Neutrophil (primary cell): ENCODE results near the gene MAGI3.

Source experiments
- H3K27ac ChIP-seq: fragments of 200-600 bp; sonication (generic); 2 replicates; pipeline ENCODE4 v1.5.1; 2016; ENCODE audit warnings: mild to moderate bottlenecking, moderate library complexity
- H3K27me3 ChIP-seq: fragments of 200-600 bp; sonication (generic); 2 replicates; pipeline ENCODE4 v1.6.0; 2016; ENCODE audit warnings: mild to moderate bottlenecking
- H3K36me3 ChIP-seq: fragments of 200-600 bp; sonication (generic); 2 replicates; pipeline ENCODE4 v1.5.1; 2017
- H3K4me1 ChIP-seq, 2 experiments: fragments of 200-600 bp in 1 of 2; sonication (generic) in 1 of 2; 1 replicate in 1 of 2; 2 replicates in 1 of 2; pipeline versions ENCODE4 v1.5.1 to v1.6.1; 2013 to 2016; ENCODE audit warnings: low read depth in 1 of 2, low read length in 1 of 2, mild to moderate bottlenecking in 1 of 2, moderate library complexity in 1 of 2; ENCODE audit not compliant: control insufficient read depth in 1 of 2, insufficient read depth in 1 of 2
- H3K4me3 ChIP-seq, 2 experiments: fragments of 200-600 bp in 1 of 2; sonication (generic) in 1 of 2; 1 replicate in 1 of 2; 2 replicates in 1 of 2; pipeline ENCODE4 v1.5.1; 2013 to 2016; ENCODE audit warnings: low read depth in 1 of 2, low read length in 1 of 2, mild to moderate bottlenecking in 1 of 2, moderate library complexity in 1 of 2
- H3K9me3 ChIP-seq: fragments of 200-600 bp; sonication (generic); 2 replicates; pipeline ENCODE4 v1.5.1; 2016
- TF ChIP-seq, protein P1 (sequence below): fragments of 200-600 bp; sonication (generic); IDR thresholded peaks from 2 replicates; pipeline ENCODE4 v1.5.1; 2016; ENCODE audit warnings: antibody characterized with exemption

The MAGI3 gene

DNA sequence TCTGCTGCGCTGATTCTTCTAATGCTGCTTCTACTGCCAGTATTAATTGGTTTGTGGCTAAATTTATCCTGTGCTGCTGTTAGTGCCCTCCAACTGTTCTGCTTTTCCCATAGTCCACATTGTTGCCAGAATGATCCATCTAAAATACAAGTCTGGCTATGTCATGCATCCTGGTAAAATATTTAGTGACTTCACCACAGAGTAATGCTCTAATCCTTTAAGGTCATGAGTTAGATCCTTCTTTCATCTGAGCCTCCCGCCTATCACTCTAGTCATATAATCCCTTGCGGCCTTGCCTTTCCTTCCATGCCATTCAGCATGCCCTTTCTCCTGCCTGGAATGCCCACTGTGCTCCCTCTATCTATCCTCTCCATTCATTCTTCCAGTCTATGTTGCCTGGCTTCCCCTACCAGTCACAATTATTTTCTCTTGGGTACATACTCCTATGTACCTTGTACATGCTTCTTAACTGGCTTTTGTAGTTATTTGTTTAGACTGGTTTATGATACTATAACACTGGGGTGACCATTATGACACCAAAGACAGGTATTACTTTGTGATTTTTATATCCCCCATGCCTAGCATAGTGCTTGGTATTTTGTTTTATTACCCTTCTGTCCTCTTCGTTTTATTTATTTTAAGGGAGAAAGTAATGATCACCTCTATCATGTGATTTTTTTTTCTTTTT lies 144.0 kb downstream of the MAGI3 start:
- no peak overlapping the region for H3K4me3 ChIP-seq
- TF ChIP-seq, protein P1, sequence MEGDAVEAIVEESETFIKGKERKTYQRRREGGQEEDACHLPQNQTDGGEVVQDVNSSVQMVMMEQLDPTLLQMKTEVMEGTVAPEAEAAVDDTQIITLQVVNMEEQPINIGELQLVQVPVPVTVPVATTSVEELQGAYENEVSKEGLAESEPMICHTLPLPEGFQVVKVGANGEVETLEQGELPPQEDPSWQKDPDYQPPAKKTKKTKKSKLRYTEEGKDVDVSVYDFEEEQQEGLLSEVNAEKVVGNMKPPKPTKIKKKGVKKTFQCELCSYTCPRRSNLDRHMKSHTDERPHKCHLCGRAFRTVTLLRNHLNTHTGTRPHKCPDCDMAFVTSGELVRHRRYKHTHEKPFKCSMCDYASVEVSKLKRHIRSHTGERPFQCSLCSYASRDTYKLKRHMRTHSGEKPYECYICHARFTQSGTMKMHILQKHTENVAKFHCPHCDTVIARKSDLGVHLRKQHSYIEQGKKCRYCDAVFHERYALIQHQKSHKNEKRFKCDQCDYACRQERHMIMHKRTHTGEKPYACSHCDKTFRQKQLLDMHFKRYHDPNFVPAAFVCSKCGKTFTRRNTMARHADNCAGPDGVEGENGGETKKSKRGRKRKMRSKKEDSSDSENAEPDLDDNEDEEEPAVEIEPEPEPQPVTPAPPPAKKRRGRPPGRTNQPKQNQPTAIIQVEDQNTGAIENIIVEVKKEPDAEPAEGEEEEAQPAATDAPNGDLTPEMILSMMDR, result no peak
- H3K27me3 ChIP-seq, result no peaks in the 10 kb centered on the region
- H3K9me3 ChIP-seq, result no peaks in the 10 kb centered on the region
- H3K4me1 ChIP-seq, result no peaks in the 10 kb centered on the region
- no peak overlapping the region for H3K27ac ChIP-seq
- H3K36me3 ChIP-seq, result no peaks in the 10 kb centered on the region

DNA sequence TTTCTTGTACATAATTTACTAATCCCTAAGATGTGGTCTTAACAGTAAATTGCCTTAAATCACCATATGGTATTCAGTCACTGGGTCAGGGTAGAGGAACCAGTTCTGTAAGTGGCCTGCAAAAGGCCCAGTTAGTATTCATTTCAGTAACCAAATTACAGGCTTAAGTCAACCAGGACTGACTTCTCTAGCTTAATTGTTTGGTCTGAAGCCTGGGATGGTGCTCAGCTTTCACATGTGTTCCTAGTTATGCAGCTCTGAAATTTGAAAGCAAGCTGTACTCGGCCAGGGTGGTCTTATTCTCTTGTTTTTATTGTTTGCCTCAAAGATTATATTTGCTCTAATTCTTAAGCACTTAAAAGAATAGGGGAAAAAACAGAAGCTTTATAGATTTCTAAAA lies 144.6 kb downstream of the MAGI3 start:
- Histone ChIP-seq H3K9me3 (no peaks in the 10 kb centered on the region), H3K4me3 (no peak overlapping the region), H3K27me3 (no peaks in the 10 kb centered on the region), H3K27ac (no peak overlapping the region), H3K4me1 (no peaks in the 10 kb centered on the region), H3K36me3 (no peaks in the 10 kb centered on the region)
- TF ChIP-seq, protein P1, result no peak

DNA sequence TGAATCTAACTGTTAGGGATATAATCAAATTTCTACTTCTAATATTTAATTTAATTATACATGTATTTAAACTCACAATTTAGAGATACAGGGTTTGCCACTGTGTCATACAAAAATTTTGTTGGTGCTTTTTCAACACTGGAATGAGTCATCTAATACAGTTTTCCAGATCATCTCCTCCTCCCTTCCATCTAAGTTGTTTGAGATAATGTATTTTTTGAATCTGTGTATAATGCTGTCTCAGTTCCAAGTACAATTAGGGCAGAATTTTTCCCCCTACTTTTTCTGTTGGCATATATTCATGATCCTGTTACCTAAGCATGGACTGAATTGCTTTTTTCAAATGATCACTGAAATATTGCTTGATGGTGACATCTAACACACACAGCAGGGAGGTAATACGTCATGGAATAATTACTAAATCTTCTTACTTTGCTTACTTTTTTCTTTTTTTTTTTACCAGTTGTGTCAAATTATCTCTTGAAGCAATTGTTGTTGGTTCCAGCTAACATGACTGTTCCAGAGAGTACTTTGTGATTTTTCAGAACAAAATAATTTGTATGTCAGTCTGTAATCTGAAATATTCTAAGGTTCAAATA lies 146.0 kb downstream of the MAGI3 start:
- no peak overlapping the region for H3K4me3 ChIP-seq

DNA sequence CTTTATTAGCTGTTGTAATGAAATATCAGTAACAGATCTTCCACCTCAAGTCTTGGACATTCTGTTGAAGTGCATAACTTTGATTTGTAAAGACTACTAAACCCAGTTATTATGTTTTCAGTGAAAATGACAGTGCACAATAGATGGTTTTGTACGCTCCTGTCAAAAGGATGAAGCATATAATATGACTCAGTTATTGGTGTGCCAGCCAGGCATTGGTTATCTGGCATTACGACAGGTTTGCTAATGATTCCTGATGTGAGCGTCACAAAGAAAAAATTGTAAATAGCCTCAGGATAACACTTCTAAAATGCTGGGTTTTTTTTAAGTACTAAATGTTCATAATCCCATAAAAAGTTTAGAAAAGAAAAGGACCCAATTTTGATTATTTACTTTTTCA lies 147.9 kb downstream of the MAGI3 start:
- Histone ChIP-seq H3K27me3 (no peaks in the 10 kb centered on the region), H3K4me3 (no peak overlapping the region), H3K27ac (no peak overlapping the region), H3K4me1 (no peaks in the 10 kb centered on the region), H3K36me3 (no peaks in the 10 kb centered on the region), H3K9me3 (no peaks in the 10 kb centered on the region)
- TF ChIP-seq, protein P1, result no peak

More for the DNA sequence above, 146.0 kb downstream of the MAGI3 start:
- Histone ChIP-seq H3K9me3 (no peaks in the 10 kb centered on the region), H3K27me3 (no peaks in the 10 kb centered on the region), H3K27ac (no peak overlapping the region), H3K4me1 (no peaks in the 10 kb centered on the region), H3K36me3 (no peaks in the 10 kb centered on the region)
- TF ChIP-seq, protein P1, result no peak

DNA sequence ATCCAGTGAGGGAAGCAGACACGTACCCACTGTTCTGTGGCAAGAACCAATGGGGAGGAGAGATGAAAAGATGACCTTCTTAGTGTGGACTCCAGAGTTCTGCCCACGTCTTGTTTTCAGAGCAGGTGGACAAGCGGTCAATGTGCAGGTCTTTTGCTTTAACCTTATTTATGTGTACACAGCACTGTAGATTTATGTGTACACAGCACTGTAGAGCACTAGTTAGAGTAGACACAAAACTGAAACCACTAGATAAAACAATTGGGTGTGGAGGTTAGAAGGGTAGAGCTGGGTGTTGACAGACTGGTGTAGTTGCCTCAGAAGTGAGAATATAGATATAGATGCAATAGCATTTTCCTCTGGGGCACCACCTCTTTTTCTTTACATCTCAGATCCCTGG lies 150.0 kb downstream of the MAGI3 start:
- TF ChIP-seq, protein P1, result no peak
- no peaks in the 10 kb centered on the region for H3K9me3 ChIP-seq

More for the DNA sequence above, 150.0 kb downstream of the MAGI3 start:
- no peaks in the 10 kb centered on the region for H3K27me3 ChIP-seq
- no peaks in the 10 kb centered on the region for H3K36me3 ChIP-seq
- H3K27ac ChIP-seq, result no peak overlapping the region
- H3K4me3 ChIP-seq, result no peak overlapping the region
- no peaks in the 10 kb centered on the region for H3K4me1 ChIP-seq
